Measurements from ENCODE around the gene DISP2.

The DISP2 gene

GRCh38 chr15:40328751-40329150 lies 29.3 kb upstream of the DISP2 start:
- DNase-seq = no peak

GRCh38 chr15:40329804-40330203 lies 28.2 kb upstream of the DISP2 start:
- DNase-seq = no peak

- no peak for DNase-seq
These were observed 27.6 kb upstream of the DISP2 start for GRCh38 chr15:40330368-40330836.

- DNase-seq = no peak
These were observed 27.0 kb upstream of the DISP2 start for GRCh38 chr15:40331026-40331425.

GRCh38 chr15:40331637-40332036 lies 26.4 kb upstream of the DISP2 start:
- no peak for DNase-seq

GRCh38 chr15:40332113-40332781 lies 25.8 kb upstream of the DISP2 start:
- no peak for DNase-seq

GRCh38 chr15:40333922-40334492 lies 24.0 kb upstream of the DISP2 start:
- no peak for DNase-seq

- DNase-seq = no peak
These were observed 23.5 kb upstream of the DISP2 start for GRCh38 chr15:40334541-40334940.

- DNase-seq = no peak
These were observed 22.9 kb upstream of the DISP2 start for GRCh38 chr15:40334941-40335795.

- no peak for DNase-seq
These were observed 21.9 kb upstream of the DISP2 start for GRCh38 chr15:40335938-40336743.

- no peak for DNase-seq
These were observed 21.3 kb upstream of the DISP2 start for GRCh38 chr15:40336744-40337122.

GRCh38 chr15:40337597-40337996 lies 20.4 kb upstream of the DISP2 start:
- DNase-seq = no peak

GRCh38 chr15:40338041-40338657 lies 19.9 kb upstream of the DISP2 start:
- DNase-seq = peak; percentile 80 to 81

- no peak for DNase-seq
These were observed 18.9 kb upstream of the DISP2 start for GRCh38 chr15:40338921-40339620.

GRCh38 chr15:40339621-40339945 lies 18.4 kb upstream of the DISP2 start:
- no peak for DNase-seq

GRCh38 chr15:40340038-40340739 lies 17.8 kb upstream of the DISP2 start:
- no peak for DNase-seq

- DNase-seq = no peak
These were observed 17.1 kb upstream of the DISP2 start, which contains the start of gene CCDC9B for GRCh38 chr15:40340740-40341400. Gene CCDC9B, minus strand, starts transcription at chr15:40340939. Its CDS starts 120 bp downstream, at chr15:40340819.

- DNase-seq = no peak
These were observed 15.4 kb upstream of the DISP2 start for GRCh38 chr15:40342416-40343320.

GRCh38 chr15:40343512-40343911 lies 14.5 kb upstream of the DISP2 start:
- no peak for DNase-seq

- no peak for DNase-seq
These were observed 13.8 kb upstream of the DISP2 start for GRCh38 chr15:40344217-40344616.

Measured in activated CD4-positive, alpha-beta T cell treated with anti-CD3 and anti-CD28 coated beads for 4 hours (primary cell).